ENCODE measurements around the gene GRIK1.

DNA sequence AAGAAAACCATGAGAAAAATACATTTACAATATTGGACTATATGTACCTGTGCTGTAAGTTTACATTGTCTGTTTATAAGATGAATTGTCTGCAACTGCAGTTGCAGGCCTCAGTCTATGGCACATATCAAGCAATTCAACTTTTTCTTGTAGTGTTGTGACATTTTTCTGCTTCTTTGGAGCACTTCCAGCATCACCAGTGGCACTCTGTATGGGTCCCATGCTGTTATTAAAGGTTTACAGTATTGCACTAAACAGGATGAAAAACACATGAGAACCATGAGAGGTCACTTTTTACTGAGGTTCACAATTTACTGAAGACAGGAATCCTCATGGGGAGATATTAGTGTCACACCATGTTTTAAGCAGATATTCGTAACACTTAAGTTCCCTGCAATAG, 118.6 kb downstream of the GRIK1 start:
- TF ChIP-seq, protein P1, sequence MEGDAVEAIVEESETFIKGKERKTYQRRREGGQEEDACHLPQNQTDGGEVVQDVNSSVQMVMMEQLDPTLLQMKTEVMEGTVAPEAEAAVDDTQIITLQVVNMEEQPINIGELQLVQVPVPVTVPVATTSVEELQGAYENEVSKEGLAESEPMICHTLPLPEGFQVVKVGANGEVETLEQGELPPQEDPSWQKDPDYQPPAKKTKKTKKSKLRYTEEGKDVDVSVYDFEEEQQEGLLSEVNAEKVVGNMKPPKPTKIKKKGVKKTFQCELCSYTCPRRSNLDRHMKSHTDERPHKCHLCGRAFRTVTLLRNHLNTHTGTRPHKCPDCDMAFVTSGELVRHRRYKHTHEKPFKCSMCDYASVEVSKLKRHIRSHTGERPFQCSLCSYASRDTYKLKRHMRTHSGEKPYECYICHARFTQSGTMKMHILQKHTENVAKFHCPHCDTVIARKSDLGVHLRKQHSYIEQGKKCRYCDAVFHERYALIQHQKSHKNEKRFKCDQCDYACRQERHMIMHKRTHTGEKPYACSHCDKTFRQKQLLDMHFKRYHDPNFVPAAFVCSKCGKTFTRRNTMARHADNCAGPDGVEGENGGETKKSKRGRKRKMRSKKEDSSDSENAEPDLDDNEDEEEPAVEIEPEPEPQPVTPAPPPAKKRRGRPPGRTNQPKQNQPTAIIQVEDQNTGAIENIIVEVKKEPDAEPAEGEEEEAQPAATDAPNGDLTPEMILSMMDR (IDR thresholded peaks at IDR 0.05), result no peak
- TF ChIP-seq POLR2AphosphoS5 (IDR thresholded peaks at IDR 0.05), result no peak
- no peak for TF ChIP-seq EP300 (IDR thresholded peaks at IDR 0.05; ENCODE audit: low read depth)
- TF ChIP-seq POLR2A (IDR thresholded peaks at IDR 0.05), result no peak
